Fibroblast of mammary gland (primary cell): Measurements from ENCODE around the gene ZNF500.

Experiments
- DNase-seq: peaks from one replicate; pipeline ENCODE4 v3.0.0-alpha.2; 2010; ENCODE audit warnings: low read depth
- H3K4me3 ChIP-seq: 2 replicates; pipeline ENCODE4 v1.5.1; 2011; ENCODE audit warnings: low read depth, mild to moderate bottlenecking, low read length, moderate library complexity; ENCODE audit not compliant: control insufficient read depth
- TF ChIP-seq, protein P1 (sequence below): conservative IDR thresholded peaks from 2 replicates; pipeline ENCODE4 v1.5.1; 2011; ENCODE audit warnings: low read depth, low read length, inconsistent platforms; ENCODE audit not compliant: control insufficient read depth, insufficient read depth

ZNF500 gene

DNA sequence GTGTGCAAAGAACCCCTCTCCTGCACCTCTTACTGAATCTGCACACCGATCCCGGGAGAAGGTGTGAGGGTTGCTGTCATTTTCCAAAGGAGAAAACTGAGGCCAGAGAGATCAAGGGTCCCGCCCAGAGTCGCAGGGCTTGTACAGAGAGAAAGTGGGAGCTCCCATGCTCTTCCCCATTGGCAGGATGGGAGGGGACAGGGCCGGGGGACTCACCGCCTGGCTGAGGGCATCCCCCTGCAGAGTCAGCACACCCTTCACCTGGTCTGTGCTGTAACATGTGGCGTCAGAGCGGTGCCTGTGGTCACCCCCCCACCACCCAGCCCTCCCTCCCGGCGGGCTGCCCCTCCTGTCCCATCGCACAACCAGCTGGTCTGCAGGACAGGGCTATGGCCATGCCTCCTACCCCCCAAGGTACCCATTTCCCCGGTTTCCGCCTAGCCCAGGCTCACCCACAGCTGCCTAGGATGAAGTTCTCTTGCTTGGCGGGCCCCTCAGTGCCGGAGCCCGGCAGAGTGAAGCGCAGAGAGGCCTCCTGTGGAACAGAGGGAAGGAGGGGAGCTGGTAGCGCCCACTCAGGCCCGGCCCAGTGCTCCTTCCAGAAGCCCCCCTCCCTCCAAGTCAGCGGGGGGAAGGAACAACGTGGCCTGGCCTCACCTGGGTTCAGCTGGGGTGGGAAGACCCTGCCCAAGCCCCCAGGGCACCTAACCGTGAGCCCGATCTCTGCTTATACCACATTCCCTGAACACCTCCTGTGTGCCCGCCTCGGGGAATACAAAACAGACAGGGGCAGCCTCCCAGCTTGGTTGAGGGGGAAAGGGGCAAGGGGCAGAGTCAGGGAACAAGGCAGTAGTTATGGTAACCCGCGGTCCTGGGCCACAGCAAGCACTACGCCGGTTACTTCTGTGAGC, 34.3 kb upstream of the ZNF500 start:
- TF ChIP-seq, protein P1, sequence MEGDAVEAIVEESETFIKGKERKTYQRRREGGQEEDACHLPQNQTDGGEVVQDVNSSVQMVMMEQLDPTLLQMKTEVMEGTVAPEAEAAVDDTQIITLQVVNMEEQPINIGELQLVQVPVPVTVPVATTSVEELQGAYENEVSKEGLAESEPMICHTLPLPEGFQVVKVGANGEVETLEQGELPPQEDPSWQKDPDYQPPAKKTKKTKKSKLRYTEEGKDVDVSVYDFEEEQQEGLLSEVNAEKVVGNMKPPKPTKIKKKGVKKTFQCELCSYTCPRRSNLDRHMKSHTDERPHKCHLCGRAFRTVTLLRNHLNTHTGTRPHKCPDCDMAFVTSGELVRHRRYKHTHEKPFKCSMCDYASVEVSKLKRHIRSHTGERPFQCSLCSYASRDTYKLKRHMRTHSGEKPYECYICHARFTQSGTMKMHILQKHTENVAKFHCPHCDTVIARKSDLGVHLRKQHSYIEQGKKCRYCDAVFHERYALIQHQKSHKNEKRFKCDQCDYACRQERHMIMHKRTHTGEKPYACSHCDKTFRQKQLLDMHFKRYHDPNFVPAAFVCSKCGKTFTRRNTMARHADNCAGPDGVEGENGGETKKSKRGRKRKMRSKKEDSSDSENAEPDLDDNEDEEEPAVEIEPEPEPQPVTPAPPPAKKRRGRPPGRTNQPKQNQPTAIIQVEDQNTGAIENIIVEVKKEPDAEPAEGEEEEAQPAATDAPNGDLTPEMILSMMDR: no peak
- DNase-seq: no peak
- H3K4me3 ChIP-seq: peak overlapping the region; percentile 62

GRCh38 chr16:4800290-4801041, 33.5 kb upstream of the ZNF500 start:
- no peak overlapping the region for H3K4me3 ChIP-seq
- no peak for DNase-seq
- TF ChIP-seq, protein P1: no peak

DNA sequence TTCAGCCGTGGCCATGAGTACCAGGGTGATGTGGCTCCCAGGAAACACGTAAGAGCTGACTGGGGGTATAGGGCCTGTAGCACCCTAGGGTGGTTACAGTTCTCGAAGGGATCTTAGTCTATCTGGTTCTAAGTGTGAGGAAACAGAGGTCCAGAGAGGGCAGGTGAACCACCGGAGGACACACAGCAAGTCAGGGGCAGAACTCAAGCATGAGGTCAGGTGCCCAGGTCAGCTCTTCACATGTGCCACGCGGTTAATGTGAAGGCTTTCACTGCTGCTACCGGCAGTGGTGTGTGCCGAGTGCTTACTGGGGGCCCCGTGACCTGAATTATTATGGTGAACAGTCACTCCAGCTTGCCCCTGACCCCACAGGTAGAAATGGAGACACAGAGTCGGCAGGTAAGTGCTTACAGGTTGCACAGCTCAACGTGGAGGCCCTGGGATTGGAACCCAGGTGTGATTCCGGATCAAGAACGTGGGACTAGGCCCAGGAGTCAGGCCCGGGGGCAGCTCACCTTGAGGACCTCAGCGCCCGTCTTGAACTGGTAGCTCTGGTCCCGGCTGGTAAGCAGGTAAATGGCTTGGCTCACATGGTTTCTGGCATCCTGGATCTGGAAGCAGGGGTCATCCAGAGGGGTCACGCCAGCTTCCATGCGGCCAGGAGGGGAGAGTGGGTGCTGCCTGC, 32.4 kb upstream of the ZNF500 start:
- DNase-seq: no peak
- TF ChIP-seq, protein P1: no peak
- H3K4me3 ChIP-seq: no peak overlapping the region

GRCh38 chr16:4798456-4798855, 31.5 kb upstream of the ZNF500 start:
- no peak for DNase-seq
- TF ChIP-seq, protein P1: no peak
- no peak overlapping the region for H3K4me3 ChIP-seq

- TF ChIP-seq, protein P1: no peak
- DNase-seq: no peak
- H3K4me3 ChIP-seq: no peak overlapping the region
These were observed 30.9 kb upstream of the ZNF500 start for GRCh38 chr16:4797805-4798252.

- no peak for DNase-seq
- H3K4me3 ChIP-seq: no peak overlapping the region
- TF ChIP-seq, protein P1: no peak
These were observed 30.2 kb upstream of the ZNF500 start for GRCh38 chr16:4796982-4797804.
